Loucy (cell line): ENCODE results near the gene UCMA.

Experiments
- H2AFZ ChIP-seq: fragments of 200-600 bp; sonication (generic); 2 replicates; pipeline ENCODE4 v1.6.0; 2016; ENCODE audit warnings: antibody characterized with exemption, mild to moderate bottlenecking, low read length, moderate library complexity
- H3F3A ChIP-seq: fragments of 200-600 bp; 2 replicates; pipeline ENCODE4 v1.6.0; 2016; ENCODE audit warnings: antibody characterized with exemption, low read depth, mild to moderate bottlenecking
- H3K27me3 ChIP-seq: fragments of 200-600 bp; sonication (generic); 2 replicates; pipeline ENCODE4 v1.6.1; 2014; ENCODE audit warnings: low read length, mild to moderate bottlenecking; ENCODE audit not compliant: insufficient read depth, poor library complexity, severe bottlenecking
- H3K36me3 ChIP-seq: fragments of 200-600 bp; sonication (generic); 2 replicates; pipeline ENCODE4 v1.6.1; 2016; ENCODE audit warnings: low read length; ENCODE audit not compliant: insufficient read depth
- H3K4me1 ChIP-seq: fragments of 200-600 bp; sonication (generic); 2 replicates; pipeline ENCODE4 v1.5.1; 2014; ENCODE audit warnings: low read length, mild to moderate bottlenecking; ENCODE audit not compliant: insufficient read depth, poor library complexity, severe bottlenecking
- H3K4me2 ChIP-seq: fragments of 200-600 bp; sonication (generic); 2 replicates; pipeline ENCODE4 v1.6.0; 2014; ENCODE audit warnings: antibody characterized with exemption, low read length, low read depth, mild to moderate bottlenecking; ENCODE audit not compliant: poor library complexity, severe bottlenecking
- H3K4me3 ChIP-seq: fragments of 200-600 bp; sonication (generic); 2 replicates; pipeline ENCODE4 v1.5.1; 2014; ENCODE audit warnings: low read length, mild to moderate bottlenecking, mixed read lengths; ENCODE audit not compliant: poor library complexity, severe bottlenecking
- H3K79me2 ChIP-seq: fragments of 200-600 bp; sonication (generic); 2 replicates; pipeline ENCODE4 v1.6.1; 2014; ENCODE audit warnings: low read length; ENCODE audit not compliant: insufficient read depth
- H3K9ac ChIP-seq: fragments of 200-600 bp; sonication (generic); 2 replicates; pipeline ENCODE4 v1.6.0; 2014; ENCODE audit warnings: mild to moderate bottlenecking, low read depth, low read length, moderate library complexity; ENCODE audit not compliant: poor library complexity, severe bottlenecking
- H3K9me2 ChIP-seq: fragments of 200-600 bp; sonication (generic); replicated peaks from 2 replicates; pipeline ENCODE4 v1.6.1; 2016; ENCODE audit warnings: low read depth, low read length, mixed read lengths
- H3K9me3 ChIP-seq: fragments of 200-600 bp; sonication (generic); 2 replicates; pipeline ENCODE4 v1.6.1; 2014; ENCODE audit warnings: mild to moderate bottlenecking, antibody characterized with exemption, low read length, low read depth; ENCODE audit not compliant: insufficient read depth
- H4K20me1 ChIP-seq: fragments of 200-600 bp; sonication (generic); 2 replicates; pipeline ENCODE4 v1.6.0; 2014; ENCODE audit warnings: antibody characterized with exemption, low read length, mild to moderate bottlenecking; ENCODE audit not compliant: insufficient read depth, poor library complexity, severe bottlenecking
- CTCF ChIP-seq: fragments of 200-600 bp; sonication (generic); conservative IDR thresholded peaks from 2 replicates; pipeline ENCODE4 v1.5.1; 2014; ENCODE audit warnings: mild to moderate bottlenecking, antibody characterized with exemption, low read length
- EZH2phosphoT487 ChIP-seq: fragments of 200-600 bp; IDR thresholded peaks from 2 replicates; pipeline ENCODE4 v1.6.1; 2018; ENCODE audit warnings: antibody characterized with exemption, mild to moderate bottlenecking, moderate library complexity, borderline replicate concordance

Gene UCMA

DNA sequence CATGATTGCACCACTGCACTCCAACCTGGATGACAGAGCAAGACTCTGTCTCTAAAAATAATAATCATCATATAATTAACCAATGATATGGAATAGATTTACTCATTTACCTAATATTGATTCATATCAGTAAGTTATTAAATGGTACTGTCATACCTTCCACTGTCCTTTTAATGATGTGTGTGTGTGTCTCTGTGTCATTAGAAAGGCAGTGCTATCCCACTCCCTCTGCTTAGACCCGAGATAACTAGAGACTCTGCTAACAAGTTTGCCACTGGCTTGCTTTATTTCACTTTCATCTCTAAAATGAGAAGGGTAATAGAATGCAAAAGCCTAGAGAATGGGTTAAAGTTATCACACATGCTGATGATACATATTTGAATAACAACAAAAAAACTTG, 51.8 kb downstream of the UCMA start:
- Histone ChIP-seq H3F3A (no peaks in the 10 kb centered on the region), H3K79me2 (0 out of 2 replicates have a peak, but pooled peaks cover 3% of the 10 kb centered on the region), H3K4me2 (no peak overlapping the region), H2AFZ (no peak overlapping the region), H3K9ac (no peak overlapping the region), H3K27me3 (no peaks in the 10 kb centered on the region), H3K4me3 (no peak overlapping the region), H4K20me1 (no peaks in the 10 kb centered on the region), H3K36me3 (peaks cover 92% of the 10 kb centered on the region), H3K4me1 (no peaks in the 10 kb centered on the region), H3K9me2 (no peaks in the 10 kb centered on the region), H3K9me3 (no peaks in the 10 kb centered on the region)
- TF ChIP-seq CTCF: no peak
- TF ChIP-seq EZH2phosphoT487: no peak

- TF ChIP-seq CTCF: no peak
- no peak for TF ChIP-seq EZH2phosphoT487
- Histone ChIP-seq H3K27me3 (no peaks in the 10 kb centered on the region), H3K4me3 (no peak overlapping the region), H2AFZ (no peak overlapping the region), H3K9me3 (no peaks in the 10 kb centered on the region), H3K4me2 (no peak overlapping the region), H3K9me2 (no peaks in the 10 kb centered on the region), H3K9ac (no peak overlapping the region), H3K79me2 (0 out of 2 replicates have a peak, but pooled peaks cover 3% of the 10 kb centered on the region), H3K36me3 (peaks cover 90% of the 10 kb centered on the region), H3K4me1 (no peaks in the 10 kb centered on the region), H3F3A (no peaks in the 10 kb centered on the region), H4K20me1 (no peaks in the 10 kb centered on the region)
Measured at GRCh38 chr10:13180788-13181187, 53.4 kb downstream of the UCMA start.

DNA sequence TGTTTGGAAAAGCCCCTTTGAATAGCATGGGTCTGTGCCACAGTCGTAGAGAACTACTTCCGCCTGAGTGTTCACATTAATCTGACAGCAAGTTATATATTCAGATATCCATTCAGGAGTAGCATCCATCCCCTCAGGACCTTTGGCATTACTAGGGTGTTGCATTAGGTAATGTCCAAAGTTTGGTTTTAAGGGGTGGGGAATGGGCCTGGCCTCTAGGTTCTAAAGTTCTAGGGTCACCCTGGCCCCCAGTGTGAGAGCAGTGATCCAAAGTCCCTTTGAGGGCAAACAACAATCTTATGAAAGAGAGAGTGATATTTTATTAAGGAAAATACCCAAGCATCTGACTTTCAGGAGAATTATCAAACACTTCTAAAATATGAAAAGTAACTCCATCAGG, 60.6 kb downstream of the UCMA start:
- H3K9ac ChIP-seq: no peak overlapping the region
- H2AFZ ChIP-seq: no peak overlapping the region
- H3K4me3 ChIP-seq: no peak overlapping the region
- no peaks in the 10 kb centered on the region for H3K9me3 ChIP-seq
- H3F3A ChIP-seq: no peaks in the 10 kb centered on the region
- TF ChIP-seq EZH2phosphoT487 (no peak), CTCF (no peak)
- peaks cover 15% of the 10 kb centered on the region; the same call in 1 of the 2 replicates for H3K79me2 ChIP-seq
- H3K27me3 ChIP-seq: no peaks in the 10 kb centered on the region
- H3K9me2 ChIP-seq: no peaks in the 10 kb centered on the region
- no peak overlapping the region for H3K4me2 ChIP-seq
- H4K20me1 ChIP-seq: peaks cover 8% of the 10 kb centered on the region
- no peaks in the 10 kb centered on the region for H3K4me1 ChIP-seq
- peaks cover 80% of the 10 kb centered on the region for H3K36me3 ChIP-seq
